GM21526 (cell line): ENCODE measurements around the gene SIDT2.
"Not testable (repeated sequence)": the region's sequence is repeated elsewhere in the genome, so short reads cannot be mapped to it uniquely, and the experiment has no call there.

Source experiments
- ATAC-seq: cut with Tn5 transposase; IDR thresholded peaks from one replicate; pipeline ENCODE4 v1.9.1; 2021; ENCODE audit warnings: moderate library complexity; ENCODE audit not compliant: unreplicated experiment, low FRiP score

The SIDT2 gene

DNA sequence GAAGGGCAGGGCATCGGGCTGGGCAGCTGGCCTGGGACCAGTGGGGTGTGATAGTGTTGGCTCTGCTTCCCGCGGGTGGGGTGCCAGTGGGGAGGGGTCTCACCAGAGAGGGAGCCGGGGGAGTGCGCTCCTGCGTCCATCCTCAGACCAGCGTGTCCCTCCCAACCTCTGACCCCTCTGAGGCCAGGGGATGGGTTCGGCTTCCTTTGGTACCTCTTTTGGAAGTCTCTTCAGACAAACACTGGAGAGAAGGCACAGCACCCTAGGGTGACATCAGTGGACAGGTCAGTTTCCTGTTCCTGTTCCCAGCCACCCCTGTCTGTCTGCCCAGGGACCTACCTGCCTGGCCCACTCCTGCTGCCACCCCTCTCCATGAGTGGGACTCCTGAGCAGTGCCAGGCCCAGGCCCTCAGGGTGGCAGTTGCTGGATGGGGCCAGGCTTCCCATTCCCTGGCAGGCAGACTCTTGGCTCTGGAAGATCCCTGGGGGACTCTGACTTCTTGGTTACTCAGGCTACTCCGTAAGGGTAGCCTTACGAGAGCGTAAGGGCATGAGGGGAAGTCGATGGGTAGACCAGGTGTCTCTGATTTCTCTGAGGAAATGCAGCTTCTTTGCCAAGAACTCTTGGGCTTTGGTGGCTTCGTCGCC, 23.2 kb downstream of the SIDT2 start:
- ATAC-seq, result no peak

DNA sequence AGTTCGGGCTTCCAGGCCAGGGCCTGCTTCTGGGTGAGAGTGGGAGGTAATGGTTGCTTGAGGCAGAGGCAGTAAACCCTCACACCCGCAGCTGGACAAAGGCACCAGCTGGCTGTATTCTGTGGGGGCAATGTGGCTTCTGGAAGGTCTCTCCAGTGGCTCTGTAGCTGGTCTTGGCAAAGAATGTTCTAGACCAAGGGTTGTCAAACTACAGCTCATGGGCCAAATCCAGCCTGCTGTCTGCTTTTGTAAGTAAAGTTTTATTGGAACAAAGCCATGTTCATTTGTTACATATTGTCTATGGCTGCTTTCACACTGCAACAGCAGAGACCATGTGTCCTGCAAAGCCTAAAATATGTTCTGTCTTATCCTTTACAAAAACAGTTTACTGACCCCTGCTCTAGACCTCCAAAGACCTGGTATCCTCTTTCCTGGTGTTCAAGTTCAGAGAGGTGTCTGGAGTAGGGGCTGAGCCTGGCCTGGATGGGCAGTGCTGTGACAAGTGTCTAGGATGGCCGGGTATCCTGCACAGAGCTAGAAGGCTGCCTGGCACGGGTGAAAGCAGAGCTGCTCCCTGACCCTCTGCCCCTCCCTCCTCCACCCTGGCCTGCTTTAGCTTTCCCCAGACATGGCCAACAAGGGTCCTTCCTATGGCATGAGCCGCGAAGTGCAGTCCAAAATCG, 24.0 kb downstream of the SIDT2 start:
- no peak for ATAC-seq

GRCh38 chr11:117203069-117203407, 24.5 kb downstream of the SIDT2 start:
- ATAC-seq, result no peak

DNA sequence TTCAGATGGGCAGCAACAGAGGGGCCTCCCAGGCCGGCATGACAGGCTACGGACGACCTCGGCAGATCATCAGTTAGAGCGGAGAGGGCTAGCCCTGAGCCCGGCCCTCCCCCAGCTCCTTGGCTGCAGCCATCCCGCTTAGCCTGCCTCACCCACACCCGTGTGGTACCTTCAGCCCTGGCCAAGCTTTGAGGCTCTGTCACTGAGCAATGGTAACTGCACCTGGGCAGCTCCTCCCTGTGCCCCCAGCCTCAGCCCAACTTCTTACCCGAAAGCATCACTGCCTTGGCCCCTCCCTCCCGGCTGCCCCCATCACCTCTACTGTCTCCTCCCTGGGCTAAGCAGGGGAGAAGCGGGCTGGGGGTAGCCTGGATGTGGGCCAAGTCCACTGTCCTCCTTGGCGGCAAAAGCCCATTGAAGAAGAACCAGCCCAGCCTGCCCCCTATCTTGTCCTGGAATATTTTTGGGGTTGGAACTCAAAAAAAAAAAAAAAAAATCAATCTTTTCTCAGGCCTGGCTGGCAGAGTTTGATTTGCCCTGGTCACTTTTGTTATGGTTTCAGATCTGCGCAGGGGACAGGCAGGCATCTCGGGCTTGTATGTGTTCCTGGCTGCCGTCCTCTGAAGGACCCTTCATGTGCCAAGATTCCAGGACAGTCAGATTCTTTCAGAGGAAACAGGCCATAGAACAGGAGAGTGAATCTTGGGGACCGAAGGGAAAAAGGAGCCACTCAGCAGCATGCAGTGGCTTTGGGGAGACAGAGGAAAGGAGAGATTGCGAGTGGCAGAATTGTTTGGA, 25.9 kb downstream of the SIDT2 start:
- ATAC-seq, result no peak

DNA sequence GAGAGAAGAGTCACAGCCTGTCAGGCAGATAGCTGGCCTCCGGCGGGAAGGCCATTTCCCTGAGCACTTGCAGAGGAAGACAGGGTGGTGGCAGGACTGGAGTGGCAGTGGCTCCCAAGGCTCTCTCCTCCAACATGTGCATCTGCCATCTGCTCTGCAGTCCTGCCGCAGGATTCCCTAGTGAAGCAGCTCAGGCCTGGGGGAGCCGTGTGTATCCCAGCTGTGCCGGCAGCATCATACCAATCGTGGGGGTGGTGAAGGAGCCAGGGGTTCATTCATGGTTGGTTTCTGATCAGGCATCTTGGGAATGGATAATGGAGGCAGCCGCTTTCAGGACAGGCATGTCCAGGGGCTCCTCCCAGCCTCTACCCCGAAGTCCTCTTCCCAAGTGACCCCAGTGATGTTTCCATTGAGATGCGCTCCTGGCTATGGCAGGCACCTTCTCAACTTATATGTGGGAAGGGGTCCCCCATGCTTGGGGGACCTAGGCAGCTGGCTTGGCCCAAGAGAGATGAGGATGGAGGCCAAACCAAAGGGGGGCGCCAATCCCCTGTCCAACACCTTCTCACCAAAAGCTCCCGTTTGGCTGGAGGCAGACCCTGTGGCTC, 26.8 kb downstream of the SIDT2 start:
- ATAC-seq, result no peak

- not testable (repeated sequence) for ATAC-seq
Measured at GRCh38 chr11:117206111-117206510, 27.6 kb downstream of the SIDT2 start.

- ATAC-seq, result not testable (repeated sequence)
Measured at GRCh38 chr11:117206859-117207258, 28.3 kb downstream of the SIDT2 start.

DNA sequence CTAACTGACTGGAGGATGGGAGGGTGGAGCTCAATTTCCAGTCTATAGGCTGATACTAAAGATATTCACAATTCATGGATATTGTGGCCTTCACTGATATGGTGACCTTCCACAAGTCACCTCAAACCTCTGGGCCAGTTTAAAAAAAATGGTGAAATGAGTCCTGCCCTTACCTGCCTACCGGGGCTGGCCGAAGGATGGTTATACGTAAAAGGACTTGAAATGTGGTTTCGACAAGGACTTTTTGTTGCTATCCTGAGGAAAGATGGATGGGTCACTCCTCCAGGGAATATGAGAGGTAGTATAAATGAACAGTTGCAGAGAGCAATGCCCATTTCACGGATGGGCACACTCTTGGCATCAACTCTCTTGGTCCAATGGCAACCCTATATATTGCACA, 28.9 kb downstream of the SIDT2 start:
- not testable (repeated sequence) for ATAC-seq

- ATAC-seq, result not testable (repeated sequence)
Measured at GRCh38 chr11:117208710-117209109, 30.2 kb downstream of the SIDT2 start.

- ATAC-seq, result not testable (repeated sequence)
Measured at GRCh38 chr11:117209351-117210125, 31.0 kb downstream of the SIDT2 start.

- no peak for ATAC-seq
Measured at GRCh38 chr11:117210620-117211019, 32.1 kb downstream of the SIDT2 start.

DNA sequence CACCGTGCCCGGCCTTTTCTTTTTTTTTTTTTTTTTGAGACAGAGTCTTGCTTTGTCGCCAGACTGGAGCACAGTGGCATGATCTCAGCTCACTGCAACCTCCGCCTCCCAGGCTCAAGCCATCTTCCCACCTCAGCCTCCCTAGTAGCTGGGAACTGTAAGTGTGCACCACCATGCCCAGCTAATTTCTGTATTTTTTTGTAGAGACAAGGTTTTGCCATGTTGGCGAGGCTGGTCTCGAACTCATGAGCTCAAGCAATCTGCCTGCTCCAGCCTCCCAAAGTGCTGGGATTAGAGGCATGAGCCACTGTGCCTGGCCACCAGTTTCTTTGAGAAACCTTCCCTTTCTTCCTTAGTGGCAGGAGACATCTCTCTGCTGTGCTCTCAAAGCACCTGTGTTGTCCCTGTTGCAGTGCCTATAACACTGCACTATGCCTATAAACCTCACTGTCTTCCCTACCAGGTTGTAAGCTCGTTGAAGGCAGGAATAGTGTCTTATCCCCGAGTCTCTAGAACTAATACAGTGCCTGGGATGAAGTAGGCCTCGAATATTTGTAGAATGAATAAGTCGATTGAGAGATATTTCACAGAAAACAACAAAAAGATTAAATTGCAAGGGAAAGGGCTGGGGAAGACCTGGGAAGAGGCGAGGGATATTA, 34.3 kb downstream of the SIDT2 start:
- no peak for ATAC-seq

DNA sequence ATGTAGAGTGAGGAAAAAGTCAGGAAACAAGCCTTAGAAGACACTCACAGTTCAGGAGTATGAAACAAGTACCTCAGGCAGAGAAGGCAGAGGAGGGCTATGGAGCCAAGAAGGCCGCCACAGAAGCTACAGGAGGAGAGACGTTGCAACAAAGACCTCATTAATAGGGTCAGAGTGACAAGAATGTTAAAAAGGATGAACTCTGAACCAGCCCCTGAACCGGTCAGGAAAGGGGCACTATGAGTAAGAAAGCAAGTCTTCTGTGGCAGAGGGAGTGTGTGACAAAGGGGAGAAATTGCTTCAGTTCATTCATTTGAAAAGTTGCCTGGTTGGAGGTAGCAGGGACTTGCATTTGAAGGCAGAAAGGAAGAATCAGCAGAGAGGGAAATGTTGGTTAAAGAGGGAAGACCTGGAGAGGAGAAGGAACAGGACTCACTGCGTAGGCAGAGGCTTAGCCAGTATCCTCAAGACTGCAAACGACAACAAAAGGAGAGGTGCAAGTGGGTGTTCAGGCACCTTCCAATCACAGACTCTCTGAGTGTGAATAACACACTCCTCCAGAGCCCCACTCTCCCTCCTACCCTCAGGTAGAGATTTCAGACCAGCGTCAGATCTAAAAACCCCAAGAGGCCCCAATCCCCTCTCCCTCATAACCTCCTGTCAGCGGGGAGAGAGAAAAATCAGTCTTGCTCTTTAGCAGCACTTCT, 36.0 kb downstream of the SIDT2 start:
- ATAC-seq, result no peak

GRCh38 chr11:117217141-117218084, 38.9 kb downstream of the SIDT2 start:
- no peak for ATAC-seq

- ATAC-seq, result no peak
Measured at GRCh38 chr11:117218133-117218915, 39.8 kb downstream of the SIDT2 start.

GRCh38 chr11:117219001-117219400, 40.5 kb downstream of the SIDT2 start:
- no peak for ATAC-seq

DNA sequence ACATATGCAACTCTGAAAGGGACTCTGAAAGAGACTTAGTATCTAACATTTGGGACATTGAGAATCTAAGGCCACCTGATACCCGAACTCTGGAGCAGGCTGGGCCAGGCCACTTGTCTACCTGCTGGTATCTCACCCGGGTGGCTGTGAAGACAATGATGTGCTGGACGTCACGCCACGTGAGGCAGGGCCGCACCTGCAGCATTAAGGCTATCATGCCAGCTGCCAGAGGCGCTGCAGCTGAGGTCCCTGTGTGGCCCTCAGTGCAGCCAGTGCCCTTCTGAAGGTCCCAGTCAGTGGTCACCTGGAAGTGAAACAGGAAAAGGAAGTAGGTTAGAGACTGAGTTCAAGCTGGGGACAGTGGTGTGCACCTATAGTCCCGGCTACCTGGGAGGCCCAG, 40.9 kb downstream of the SIDT2 start:
- ATAC-seq, result no peak
